ENCODE data around the gene MALL. TPM values are rescaled to one million over a fixed set of nuclear protein-coding genes. Genes with fewer than 3 reads are reported as not detected.

MALL gene
- not detected for total RNA-seq

GRCh38 chr2:110115291-110116032, at the start of gene MALL:
Gene MALL (minus strand): TSS chr2:110115822. CDS start chr2:110115792, 30 bp downstream.

Small RNA genes lying within 50 kb of the gene (microRNA-seq; reads per million reads assigned to microRNA genes)
- gene MIR4267 (ENCODE audit: borderline microRNAs expressed, borderline replicate concordance) = not detected
- not detected for gene MIR4436B1 (ENCODE audit: borderline microRNAs expressed, borderline replicate concordance)

Other genes starting within 250 kb of the MALL start
- 1 to 10 TPM; 1.6 to 2.5 TPM for gene LIMS3, start 217.1 kb downstream of the MALL start, total RNA-seq
- gene NPHP1, start 89.2 kb upstream of the MALL start, total RNA-seq = under 1 TPM in 1 of 2 experiments, not detected in 1; 0.13 TPM
- gene MTLN, start 96.7 kb upstream of the MALL start, total RNA-seq = 10 to 100 TPM; 39.3 to 44.6 TPM